GM23338 (cell line): Measurements from ENCODE around the gene LRIT2.

Source experiments
- CREB1 ChIP-seq: fragments of 250-450 bp; sonication (Bioruptor Pico); IDR thresholded peaks from 2 replicates; pipeline ENCODE4 v1.5.0; 2020; ENCODE audit warnings: low read depth, mild to moderate bottlenecking, moderate library complexity
- CTCF ChIP-seq, 2 experiments: fragments of 200-600 bp in 1 of 2; sonication (generic) in 1 of 2; conservative IDR thresholded peaks; 2 replicates each; pipeline versions ENCODE4 v1.5.1 to v1.6.1; 2016 to 2017; ENCODE audit warnings: antibody characterized with exemption in 2 of 2, low read depth in 2 of 2, mild to moderate bottlenecking in 2 of 2, moderate library complexity in 1 of 2
- EZH2 ChIP-seq: fragments of 200-600 bp; sonication (generic); IDR thresholded peaks from one replicate; pipeline ENCODE4 v1.8.0; 2017; ENCODE audit warnings: antibody characterized with exemption, mild to moderate bottlenecking, low read depth; ENCODE audit not compliant: unreplicated experiment
- EZH2phosphoT487 ChIP-seq: fragments of 200-600 bp; sonication (generic); IDR thresholded peaks from one replicate; pipeline ENCODE4 v1.8.1; 2018; ENCODE audit warnings: antibody characterized with exemption; ENCODE audit not compliant: unreplicated experiment
- POLR2AphosphoS5 ChIP-seq: IDR thresholded peaks from 2 replicates; pipeline ENCODE4 v1.6.1; 2016; ENCODE audit warnings: antibody characterized with exemption, low read depth
- REST ChIP-seq: IDR thresholded peaks from one replicate; pipeline ENCODE4 v1.6.1; 2018; ENCODE audit warnings: antibody characterized with exemption; ENCODE audit not compliant: unreplicated experiment
- ZNF114 ChIP-seq: fragments of 250-450 bp; sonication (Bioruptor Pico); IDR thresholded peaks from 2 replicates; pipeline ENCODE4 v1.5.0; 2020; ENCODE audit warnings: mild to moderate bottlenecking, moderate library complexity
- ZNF331 ChIP-seq: fragments of 250-450 bp; sonication (Bioruptor Pico); IDR thresholded peaks from 2 replicates; pipeline ENCODE4 v1.5.0; 2020; ENCODE audit warnings: low read depth, mild to moderate bottlenecking, moderate library complexity

GRCh38 chr10:84193327-84193726, 32.0 kb downstream of the LRIT2 start:
- no peak for TF ChIP-seq POLR2AphosphoS5
- no peak for TF ChIP-seq CTCF (conservative IDR thresholded peaks at IDR 0.05; ENCODE audit: low read depth in 2 of 2)
- TF ChIP-seq EZH2phosphoT487, result no peak
- TF ChIP-seq ZNF331 (CRISPR knock-in tag), result no peak
- TF ChIP-seq EZH2, result no peak
- TF ChIP-seq ZNF114 (CRISPR knock-in tag), result no peak
- TF ChIP-seq REST, result no peak
- no peak for TF ChIP-seq CREB1 (CRISPR knock-in tag)
